Hematopoietic multipotent progenitor cell treated with erythropoietin and hydrocortisone succinate and interleukin-3 and kit ligand, for 17 days (in vitro differentiated cells): Measurements from ENCODE around the gene ICOSLG.
"Not testable (repeated sequence)": the region's sequence is repeated elsewhere in the genome, so short reads cannot be mapped to it uniquely, and the experiment has no call there.

ENCODE experiments used
- DNase-seq: peaks from one replicate; pipeline ENCODE4 v3.0.0-alpha.2; 2015; ENCODE audit warnings: low spot score

Gene ICOSLG, protein sequence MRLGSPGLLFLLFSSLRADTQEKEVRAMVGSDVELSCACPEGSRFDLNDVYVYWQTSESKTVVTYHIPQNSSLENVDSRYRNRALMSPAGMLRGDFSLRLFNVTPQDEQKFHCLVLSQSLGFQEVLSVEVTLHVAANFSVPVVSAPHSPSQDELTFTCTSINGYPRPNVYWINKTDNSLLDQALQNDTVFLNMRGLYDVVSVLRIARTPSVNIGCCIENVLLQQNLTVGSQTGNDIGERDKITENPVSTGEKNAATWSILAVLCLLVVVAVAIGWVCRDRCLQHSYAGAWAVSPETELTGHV

GRCh38 chr21:44240842-44241241 is at the start of gene ICOSLG:
Gene ICOSLG, minus strand, starts transcription at chr21:44240943. Its CDS starts 126 bp downstream, at chr21:44240817.
- DNase-seq = not testable (repeated sequence)

DNA sequence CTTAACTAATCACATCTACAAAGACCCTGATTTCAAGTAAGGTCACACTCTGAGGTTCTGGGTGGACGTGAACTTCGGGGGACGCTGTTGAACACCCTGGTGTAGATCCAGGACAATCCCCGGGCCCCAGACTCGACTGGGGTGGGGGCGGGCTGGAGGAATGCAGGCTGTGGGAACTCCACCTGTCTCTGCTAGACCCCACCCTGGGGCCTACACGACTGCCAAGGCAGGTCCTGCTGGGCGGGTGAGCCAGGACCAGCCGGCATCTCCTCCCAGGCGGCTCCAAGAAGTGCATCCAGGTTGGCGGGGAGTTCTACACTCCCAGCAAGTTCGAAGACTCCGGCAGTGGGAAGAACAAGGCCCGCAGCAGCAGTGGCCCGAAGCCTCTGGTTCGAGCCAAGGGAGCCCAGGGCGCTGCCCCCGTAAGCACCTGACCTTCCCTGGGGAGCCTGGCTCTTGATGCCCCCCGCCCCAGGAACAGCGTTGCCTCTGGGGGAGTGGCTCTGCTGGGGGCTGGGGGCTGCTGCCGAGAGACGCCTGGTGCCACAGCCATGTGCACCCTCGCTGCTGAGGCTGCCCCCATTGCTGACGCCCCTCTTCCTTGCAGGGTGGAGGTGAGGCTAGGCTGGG is 48.8 kb upstream of the ICOSLG start:
- no peak for DNase-seq

GRCh38 chr21:44288251-44289110 is 47.7 kb upstream of the ICOSLG start:
- DNase-seq = no peak

GRCh38 chr21:44286716-44287632 is 46.2 kb upstream of the ICOSLG start:
- no peak for DNase-seq

DNA sequence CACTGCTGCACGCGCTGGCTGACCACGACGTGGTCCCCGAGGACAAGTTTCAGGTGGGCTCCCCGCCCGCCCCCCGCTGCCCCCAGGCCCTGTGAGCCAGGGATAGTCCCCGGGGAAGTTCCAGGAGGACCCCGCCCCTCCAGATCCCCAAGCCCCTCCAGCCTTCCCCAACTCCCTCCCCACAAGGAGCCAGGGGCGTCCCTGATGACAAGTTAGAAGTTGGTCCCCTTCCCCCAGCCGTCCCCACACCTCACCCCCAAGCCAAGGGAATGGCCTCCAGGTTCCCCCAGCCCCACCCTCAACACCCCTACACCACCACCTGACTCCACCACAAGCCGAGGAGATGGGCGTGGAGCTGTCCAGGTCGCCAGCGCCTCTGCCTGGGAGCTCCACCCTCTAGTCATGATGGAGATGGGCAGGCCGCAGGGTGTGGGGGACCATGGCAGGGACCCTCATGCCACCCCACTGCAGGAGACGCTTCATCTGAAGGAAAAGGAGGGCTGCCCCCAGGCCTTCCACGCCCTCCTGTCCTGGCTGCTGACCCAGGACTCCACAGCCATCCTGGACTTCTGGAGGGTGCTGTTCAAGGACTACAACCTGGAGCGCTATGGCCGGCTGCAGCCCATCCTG is 45.5 kb upstream of the ICOSLG start:
- DNase-seq = no peak

- DNase-seq = no peak
Observed at GRCh38 chr21:44285138-44285992, 44.6 kb upstream of the ICOSLG start, which contains the start of gene AIRE. Gene AIRE, plus strand, starts transcription at chr21:44285876. Its CDS starts 131 bp downstream, at chr21:44286007.

GRCh38 chr21:44283948-44284347 is 43.2 kb upstream of the ICOSLG start:
- DNase-seq = no peak

- DNase-seq = not testable (repeated sequence)
Observed at GRCh38 chr21:44283211-44283785, 42.6 kb upstream of the ICOSLG start.

- DNase-seq = no peak
Observed at GRCh38 chr21:44282370-44282769, 41.6 kb upstream of the ICOSLG start.

- no peak for DNase-seq
Observed at GRCh38 chr21:44281801-44282200, 41.1 kb upstream of the ICOSLG start.

GRCh38 chr21:44279354-44280260 is 38.9 kb upstream of the ICOSLG start:
- DNase-seq = no peak

DNA sequence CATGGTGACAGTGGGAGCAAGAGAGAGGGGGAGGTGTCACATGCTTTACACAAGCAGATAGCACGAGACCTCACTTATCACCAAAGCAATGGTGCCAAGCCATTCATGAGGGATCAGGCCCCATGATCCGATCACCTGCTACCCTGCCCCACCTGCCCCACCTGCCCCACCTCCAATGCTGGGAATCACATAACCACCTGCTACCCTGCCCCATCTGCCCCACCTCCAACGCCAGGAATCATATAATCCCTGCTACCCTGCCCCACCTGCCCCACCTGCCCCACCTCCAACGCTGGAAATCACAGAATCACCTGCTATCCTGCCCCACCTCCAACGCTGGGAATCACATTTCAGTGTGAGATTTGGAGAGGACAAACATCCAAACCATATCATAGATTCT is 34.3 kb upstream of the ICOSLG start:
- no peak for DNase-seq

- DNase-seq = no peak
Observed at GRCh38 chr21:44273046-44273445, 32.3 kb upstream of the ICOSLG start.

DNA sequence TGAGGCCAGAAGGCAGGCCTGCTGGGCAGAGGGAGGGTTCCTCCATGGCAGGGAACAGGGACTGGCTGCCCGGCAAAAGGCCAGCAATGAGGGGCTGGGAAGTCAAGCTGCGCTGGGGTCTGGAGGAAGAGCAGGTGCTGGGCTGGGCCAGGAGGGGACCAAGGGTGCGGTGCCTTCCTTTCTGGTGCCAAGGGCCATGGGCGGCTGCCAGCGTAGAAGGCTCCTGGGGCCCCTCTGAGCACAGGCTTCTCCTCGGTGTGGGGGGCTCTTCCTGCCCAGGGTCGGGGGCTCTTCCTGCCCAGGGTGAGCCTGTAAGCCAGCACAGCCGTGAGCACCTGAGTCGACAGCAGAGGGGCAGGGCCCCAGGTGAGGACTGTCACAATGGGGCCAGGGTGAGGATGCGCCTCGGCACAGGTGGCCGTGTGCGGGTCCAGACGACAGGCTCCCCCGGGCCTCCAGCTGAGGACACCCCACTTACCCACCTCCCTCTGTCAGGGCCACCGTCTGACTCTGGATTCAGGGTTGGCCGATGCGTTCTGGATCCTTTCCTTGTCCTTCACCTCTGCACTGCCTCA is 31.6 kb upstream of the ICOSLG start:
- DNase-seq = no peak

DNA sequence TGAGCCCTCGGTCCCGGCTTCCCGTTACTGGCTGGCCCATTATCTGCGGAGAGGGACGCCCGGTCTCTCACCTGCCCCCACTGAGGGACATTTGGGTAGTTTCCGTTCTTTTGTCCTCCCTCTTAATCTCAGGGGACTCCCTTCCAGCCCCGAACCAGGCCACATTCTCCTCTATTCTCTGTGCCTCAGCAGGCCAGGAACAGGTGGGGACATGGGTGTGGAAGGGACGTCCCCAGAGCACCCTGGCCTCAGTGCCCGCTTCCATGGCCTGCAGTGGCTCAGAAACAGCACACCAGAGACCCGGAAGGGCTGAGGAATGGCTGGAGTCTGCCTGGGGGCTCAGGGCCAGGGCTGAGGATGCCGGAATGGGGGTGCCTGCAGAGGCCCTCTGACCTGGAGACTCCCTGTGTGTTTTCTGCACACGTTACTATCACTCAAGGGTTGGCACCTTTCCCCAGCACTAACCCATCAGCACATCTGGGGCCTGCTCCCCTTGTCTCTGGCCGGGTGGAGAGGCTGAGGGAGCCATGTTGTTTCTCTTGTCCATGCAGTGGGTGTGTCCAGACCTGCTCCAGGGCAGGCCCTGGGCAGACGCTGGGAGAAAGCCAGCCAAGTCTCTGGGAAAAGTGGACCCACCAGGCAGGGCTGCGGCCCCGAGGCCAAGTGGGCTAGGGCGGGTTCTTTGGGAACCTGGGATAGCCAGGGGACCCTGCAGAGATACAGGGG is 31.0 kb upstream of the ICOSLG start:
- DNase-seq = no peak

DNA sequence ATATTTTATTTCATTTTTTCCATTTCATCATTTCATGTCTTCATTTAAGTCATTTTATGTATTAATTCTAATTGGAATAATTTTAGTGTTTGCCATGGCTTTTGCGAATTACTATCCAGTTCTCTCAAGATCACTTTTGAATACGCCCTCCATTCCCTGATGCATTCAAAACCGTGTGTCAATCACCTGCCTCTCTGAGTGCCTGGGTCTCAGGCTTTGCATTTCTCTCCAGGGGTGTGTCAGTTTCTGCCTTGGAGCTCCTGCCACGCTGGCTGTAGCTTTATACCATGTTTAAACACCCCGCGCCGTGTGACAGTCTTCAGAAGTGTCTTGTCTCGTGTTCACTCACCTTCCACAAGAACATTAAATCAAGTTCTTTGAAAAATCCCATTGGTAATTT is 28.3 kb upstream of the ICOSLG start:
- no peak for DNase-seq

DNA sequence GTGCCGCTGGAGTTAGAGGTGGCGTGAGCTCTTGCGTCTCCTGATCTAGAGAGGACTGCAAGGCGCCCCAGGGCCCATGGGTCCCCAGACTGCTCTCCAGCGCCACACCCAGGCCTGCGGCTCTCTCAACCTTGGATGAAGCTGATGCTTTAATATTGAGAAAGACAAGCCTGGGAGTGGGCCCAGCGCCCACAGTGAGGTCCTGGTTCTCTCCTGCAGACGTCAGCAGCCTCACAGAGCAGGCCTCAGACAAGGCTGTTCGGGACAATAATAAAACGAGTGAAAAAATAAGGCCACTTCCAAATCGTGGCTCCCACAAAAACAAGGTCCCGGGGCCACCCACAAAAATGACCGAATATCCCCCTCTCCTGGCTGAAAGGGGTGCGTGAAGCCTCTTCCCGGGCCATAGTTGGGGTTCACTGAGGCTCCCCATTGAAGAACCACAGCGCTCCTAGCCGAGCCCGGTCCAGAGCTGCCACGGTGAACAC is 27.0 kb upstream of the ICOSLG start:
- no peak for DNase-seq
